ENCODE data around the gene VPS37D. TPM values are rescaled to one million over a fixed set of nuclear protein-coding genes. Genes with fewer than 3 reads are reported as not detected.

Gene VPS37D
- total RNA-seq, 1 experiment from 2014 or later = 5.7 TPM

DNA sequence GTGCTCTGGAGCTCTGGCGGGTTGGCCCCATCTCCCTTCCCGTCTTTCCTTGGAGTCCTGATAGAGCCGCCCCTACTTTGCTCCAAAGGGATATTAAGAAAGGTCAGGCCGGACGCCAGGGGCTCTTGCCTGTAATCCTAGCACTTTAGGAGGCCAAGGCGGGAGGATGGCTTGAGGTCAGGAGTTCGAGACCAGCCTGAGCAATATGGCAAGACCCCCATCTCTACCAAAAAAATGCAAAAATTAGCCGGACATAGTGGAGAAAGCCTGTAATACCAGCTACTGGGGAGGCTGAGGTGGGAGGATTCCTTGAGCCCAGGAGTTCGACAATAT is 43.0 kb upstream of the VPS37D start (continued):
- TF ChIP-seq FOXK1 (CRISPR knock-in tag; IDR thresholded peaks at IDR 0.05) = no peak

GRCh38 chr7:73625276-73625675 is 42.4 kb upstream of the VPS37D start:
- no peaks in the 10 kb centered on the region for H3K9me3 Mint-ChIP-seq
- ChIA-PET POLR2A (no interaction called here), CTCF (interaction anchor here (1.7 to 4.7 kb wide), 3 partner anchors 12 to 100 kb away, joined by 5 to 53 read pairs (median 8); no protein-coding TSS in a partner anchor)
- H3K4me1 Mint-ChIP-seq = peaks cover 7% of the 10 kb centered on the region
- TF ChIP-seq, protein P1, sequence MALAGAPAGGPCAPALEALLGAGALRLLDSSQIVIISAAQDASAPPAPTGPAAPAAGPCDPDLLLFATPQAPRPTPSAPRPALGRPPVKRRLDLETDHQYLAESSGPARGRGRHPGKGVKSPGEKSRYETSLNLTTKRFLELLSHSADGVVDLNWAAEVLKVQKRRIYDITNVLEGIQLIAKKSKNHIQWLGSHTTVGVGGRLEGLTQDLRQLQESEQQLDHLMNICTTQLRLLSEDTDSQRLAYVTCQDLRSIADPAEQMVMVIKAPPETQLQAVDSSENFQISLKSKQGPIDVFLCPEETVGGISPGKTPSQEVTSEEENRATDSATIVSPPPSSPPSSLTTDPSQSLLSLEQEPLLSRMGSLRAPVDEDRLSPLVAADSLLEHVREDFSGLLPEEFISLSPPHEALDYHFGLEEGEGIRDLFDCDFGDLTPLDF (CRISPR knock-in tag; IDR thresholded peaks at IDR 0.05) = no peak
- TF ChIP-seq ZNF423 (CRISPR knock-in tag; IDR thresholded peaks at IDR 0.05) (no peak), GABPB1 (CRISPR knock-in tag; IDR thresholded peaks at IDR 0.05) (no peak), E2F5 (CRISPR knock-in tag; IDR thresholded peaks at IDR 0.05) (no peak), E2F4 (CRISPR knock-in tag; IDR thresholded peaks at IDR 0.05; ENCODE audit: borderline replicate concordance, low read depth) (no peak), SOX15 (CRISPR knock-in tag; IDR thresholded peaks at IDR 0.05) (no peak), CBFB (CRISPR knock-in tag; IDR thresholded peaks at IDR 0.05; ENCODE audit: low read depth) (no peak), AR (CRISPR knock-in tag; IDR thresholded peaks at IDR 0.05) (no peak), SP1 (CRISPR knock-in tag; conservative IDR thresholded peaks at IDR 0.05) (no peak)
- TF ChIP-seq, protein P2, sequence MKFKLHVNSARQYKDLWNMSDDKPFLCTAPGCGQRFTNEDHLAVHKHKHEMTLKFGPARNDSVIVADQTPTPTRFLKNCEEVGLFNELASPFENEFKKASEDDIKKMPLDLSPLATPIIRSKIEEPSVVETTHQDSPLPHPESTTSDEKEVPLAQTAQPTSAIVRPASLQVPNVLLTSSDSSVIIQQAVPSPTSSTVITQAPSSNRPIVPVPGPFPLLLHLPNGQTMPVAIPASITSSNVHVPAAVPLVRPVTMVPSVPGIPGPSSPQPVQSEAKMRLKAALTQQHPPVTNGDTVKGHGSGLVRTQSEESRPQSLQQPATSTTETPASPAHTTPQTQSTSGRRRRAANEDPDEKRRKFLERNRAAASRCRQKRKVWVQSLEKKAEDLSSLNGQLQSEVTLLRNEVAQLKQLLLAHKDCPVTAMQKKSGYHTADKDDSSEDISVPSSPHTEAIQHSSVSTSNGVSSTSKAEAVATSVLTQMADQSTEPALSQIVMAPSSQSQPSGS (CRISPR knock-in tag; IDR thresholded peaks at IDR 0.05; ENCODE audit: borderline replicate concordance, low read depth) = no peak
- TF ChIP-seq, protein P3, sequence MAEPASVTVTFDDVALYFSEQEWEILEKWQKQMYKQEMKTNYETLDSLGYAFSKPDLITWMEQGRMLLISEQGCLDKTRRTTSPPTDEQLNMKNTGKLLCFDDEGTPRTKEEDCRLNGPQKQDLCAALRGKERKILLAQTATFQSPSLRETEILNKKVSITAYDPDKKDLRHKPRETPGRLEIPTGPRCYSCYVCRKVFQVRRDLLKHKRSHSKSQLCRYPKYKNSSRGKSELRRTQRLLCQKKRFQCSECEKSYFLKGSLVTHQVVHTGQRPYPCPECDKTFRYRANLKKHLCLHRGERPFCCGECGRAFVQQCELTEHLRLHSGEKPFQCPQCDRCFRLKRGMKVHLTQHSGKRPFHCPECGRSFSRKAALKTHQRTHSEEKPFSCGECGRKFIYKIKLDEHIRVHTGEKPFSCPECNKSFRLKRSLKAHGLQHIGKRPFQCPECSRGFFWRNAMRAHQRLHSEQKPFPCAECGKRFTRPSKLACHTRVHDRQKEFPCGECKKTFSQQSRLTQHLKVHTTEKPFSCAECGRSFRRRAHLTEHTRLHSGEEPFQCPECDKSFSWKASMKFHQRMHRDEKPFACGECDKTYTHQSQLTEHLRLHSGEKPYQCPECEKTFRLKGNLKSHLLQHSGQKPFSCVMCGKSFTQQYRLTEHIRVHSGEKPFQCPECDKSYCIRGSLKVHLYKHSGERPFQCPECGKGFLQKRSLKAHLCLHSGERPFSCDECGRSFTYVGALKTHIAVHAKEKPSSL (CRISPR knock-in tag; conservative IDR thresholded peaks at IDR 0.05) = no peak
- TF ChIP-seq, protein P4, sequence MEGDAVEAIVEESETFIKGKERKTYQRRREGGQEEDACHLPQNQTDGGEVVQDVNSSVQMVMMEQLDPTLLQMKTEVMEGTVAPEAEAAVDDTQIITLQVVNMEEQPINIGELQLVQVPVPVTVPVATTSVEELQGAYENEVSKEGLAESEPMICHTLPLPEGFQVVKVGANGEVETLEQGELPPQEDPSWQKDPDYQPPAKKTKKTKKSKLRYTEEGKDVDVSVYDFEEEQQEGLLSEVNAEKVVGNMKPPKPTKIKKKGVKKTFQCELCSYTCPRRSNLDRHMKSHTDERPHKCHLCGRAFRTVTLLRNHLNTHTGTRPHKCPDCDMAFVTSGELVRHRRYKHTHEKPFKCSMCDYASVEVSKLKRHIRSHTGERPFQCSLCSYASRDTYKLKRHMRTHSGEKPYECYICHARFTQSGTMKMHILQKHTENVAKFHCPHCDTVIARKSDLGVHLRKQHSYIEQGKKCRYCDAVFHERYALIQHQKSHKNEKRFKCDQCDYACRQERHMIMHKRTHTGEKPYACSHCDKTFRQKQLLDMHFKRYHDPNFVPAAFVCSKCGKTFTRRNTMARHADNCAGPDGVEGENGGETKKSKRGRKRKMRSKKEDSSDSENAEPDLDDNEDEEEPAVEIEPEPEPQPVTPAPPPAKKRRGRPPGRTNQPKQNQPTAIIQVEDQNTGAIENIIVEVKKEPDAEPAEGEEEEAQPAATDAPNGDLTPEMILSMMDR (IDR thresholded peaks at IDR 0.05) = no peak
- TF ChIP-seq, protein P5, sequence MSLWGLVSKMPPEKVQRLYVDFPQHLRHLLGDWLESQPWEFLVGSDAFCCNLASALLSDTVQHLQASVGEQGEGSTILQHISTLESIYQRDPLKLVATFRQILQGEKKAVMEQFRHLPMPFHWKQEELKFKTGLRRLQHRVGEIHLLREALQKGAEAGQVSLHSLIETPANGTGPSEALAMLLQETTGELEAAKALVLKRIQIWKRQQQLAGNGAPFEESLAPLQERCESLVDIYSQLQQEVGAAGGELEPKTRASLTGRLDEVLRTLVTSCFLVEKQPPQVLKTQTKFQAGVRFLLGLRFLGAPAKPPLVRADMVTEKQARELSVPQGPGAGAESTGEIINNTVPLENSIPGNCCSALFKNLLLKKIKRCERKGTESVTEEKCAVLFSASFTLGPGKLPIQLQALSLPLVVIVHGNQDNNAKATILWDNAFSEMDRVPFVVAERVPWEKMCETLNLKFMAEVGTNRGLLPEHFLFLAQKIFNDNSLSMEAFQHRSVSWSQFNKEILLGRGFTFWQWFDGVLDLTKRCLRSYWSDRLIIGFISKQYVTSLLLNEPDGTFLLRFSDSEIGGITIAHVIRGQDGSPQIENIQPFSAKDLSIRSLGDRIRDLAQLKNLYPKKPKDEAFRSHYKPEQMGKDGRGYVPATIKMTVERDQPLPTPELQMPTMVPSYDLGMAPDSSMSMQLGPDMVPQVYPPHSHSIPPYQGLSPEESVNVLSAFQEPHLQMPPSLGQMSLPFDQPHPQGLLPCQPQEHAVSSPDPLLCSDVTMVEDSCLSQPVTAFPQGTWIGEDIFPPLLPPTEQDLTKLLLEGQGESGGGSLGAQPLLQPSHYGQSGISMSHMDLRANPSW (CRISPR knock-in tag; conservative IDR thresholded peaks at IDR 0.05; ENCODE audit: low read depth) = no peak
- H3K36me3 Mint-ChIP-seq = no peaks in the 10 kb centered on the region
- DNase-seq (ENCODE audit: low spot score) (no peak), ATAC-seq (no peak)
- no peak overlapping the region for H3K27ac Mint-ChIP-seq
- no peak overlapping the region for H3K4me3 Mint-ChIP-seq
- H3K27me3 Mint-ChIP-seq (ENCODE audit: low read depth) = peaks cover 38% of the 10 kb centered on the region

Measured in WTC11 (cell line).